Measurements from ENCODE around the gene NDUFS7.

- TF ChIP-seq CTCF (conservative IDR thresholded peaks at IDR 0.05; ENCODE audit: low read length), result no peak
- TF ChIP-seq EZH2phosphoT487 (IDR thresholded peaks at IDR 0.05; ENCODE audit: borderline replicate concordance, low read depth, low read length), result no peak
These were observed 20.1 kb upstream of the NDUFS7 start for GRCh38 chr19:1363599-1363998.
